Measurements from ENCODE around the gene GABRD.

GABRD gene

DNA sequence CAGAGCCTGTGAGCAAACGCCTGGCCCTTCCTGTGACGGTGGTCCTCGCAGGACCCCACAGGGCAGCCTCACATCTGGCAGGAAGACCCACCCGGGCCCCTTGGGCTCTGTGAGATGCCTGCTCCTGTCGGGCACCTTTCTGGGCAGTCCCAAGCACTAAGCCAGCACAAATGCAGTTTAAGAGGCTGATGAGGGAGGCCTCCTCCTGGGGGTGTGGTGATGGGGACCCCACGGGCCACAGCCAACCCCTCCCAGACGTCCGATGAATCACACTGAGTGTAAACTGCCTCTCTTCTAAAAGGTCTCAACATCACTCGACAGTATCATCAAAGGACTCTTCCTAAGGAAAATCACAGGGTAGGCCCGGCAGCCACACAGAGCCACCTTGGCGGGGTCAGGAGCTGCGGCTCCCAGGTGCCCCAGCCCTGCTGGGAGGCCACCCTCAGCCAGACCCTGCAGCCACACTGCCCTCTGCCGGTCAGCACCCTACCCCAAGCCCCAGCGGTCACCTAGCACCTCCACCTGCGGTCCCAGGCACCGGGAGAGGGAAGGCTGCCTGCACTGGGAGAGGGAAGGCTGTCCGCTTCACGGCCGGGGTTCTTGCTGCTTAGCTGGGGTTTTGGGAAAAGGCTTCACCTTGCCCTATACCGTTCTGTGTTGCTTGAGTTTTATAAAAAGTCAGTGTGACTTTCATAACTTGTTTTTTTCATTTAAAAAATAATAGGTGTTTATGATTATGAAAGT, 27.2 kb downstream of the GABRD start:
- H3K4me1 ChIP-seq (ENCODE audit: insufficient read depth, low read length) = peaks cover 3% of the 10 kb centered on the region; the same call in 1 of the 2 replicates
- no peaks in the 10 kb centered on the region for H3K36me3 ChIP-seq (ENCODE audit: insufficient read depth, low read length)
- H3K9ac ChIP-seq (ENCODE audit: low read depth, low read length) = no peak overlapping the region
- no peaks in the 10 kb centered on the region for H3K9me3 ChIP-seq (ENCODE audit: control insufficient read depth, insufficient read depth, low read length)

DNA sequence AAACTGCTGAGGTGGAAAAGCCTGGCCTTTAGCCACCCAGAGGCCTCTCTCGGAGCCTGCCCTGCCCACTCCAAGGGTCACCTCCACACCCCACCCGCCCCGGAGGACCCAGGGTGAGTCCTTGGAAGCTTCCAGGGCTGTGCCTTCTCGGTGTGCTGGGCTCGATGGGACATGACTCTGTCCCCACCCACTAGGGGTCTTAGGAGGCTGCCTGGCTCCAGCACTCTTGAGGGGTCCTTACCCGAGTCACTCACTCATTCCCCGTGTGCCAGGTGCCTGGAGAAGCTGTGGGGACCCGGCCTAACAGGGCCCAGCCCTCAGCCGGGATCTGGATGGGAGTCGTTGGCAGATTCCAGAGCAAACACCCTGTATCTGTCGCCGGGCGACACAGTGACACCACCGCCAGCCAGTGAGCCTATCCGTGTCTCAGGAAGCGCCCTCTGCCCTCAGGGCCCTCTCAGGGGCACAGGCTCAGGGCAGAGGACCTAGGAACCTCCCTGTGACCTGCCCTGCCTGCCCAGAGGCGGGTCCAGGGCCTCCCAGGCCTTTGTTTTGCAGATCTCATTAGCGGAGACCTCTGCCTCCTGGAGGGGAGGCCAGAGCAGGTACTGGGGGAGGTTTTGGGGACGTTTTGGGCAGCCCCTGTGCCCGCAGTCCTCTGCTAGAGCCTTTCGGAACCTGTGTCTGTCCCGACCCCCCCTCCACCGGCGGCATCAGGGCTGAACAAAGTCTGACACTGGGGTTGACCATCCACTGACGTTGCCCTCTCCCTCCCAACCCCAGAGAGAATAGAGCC, 28.0 kb downstream of the GABRD start:
- H3K4me1 ChIP-seq (ENCODE audit: insufficient read depth, low read length) = peaks cover 3% of the 10 kb centered on the region; the same call in 1 of the 2 replicates
- H3K36me3 ChIP-seq (ENCODE audit: insufficient read depth, low read length) = no peaks in the 10 kb centered on the region
- no peaks in the 10 kb centered on the region for H3K9me3 ChIP-seq (ENCODE audit: control insufficient read depth, insufficient read depth, low read length)
- peak overlapping the region; percentile 43; the same call in 1 of the 2 replicates for H3K9ac ChIP-seq (ENCODE audit: low read depth, low read length)

DNA sequence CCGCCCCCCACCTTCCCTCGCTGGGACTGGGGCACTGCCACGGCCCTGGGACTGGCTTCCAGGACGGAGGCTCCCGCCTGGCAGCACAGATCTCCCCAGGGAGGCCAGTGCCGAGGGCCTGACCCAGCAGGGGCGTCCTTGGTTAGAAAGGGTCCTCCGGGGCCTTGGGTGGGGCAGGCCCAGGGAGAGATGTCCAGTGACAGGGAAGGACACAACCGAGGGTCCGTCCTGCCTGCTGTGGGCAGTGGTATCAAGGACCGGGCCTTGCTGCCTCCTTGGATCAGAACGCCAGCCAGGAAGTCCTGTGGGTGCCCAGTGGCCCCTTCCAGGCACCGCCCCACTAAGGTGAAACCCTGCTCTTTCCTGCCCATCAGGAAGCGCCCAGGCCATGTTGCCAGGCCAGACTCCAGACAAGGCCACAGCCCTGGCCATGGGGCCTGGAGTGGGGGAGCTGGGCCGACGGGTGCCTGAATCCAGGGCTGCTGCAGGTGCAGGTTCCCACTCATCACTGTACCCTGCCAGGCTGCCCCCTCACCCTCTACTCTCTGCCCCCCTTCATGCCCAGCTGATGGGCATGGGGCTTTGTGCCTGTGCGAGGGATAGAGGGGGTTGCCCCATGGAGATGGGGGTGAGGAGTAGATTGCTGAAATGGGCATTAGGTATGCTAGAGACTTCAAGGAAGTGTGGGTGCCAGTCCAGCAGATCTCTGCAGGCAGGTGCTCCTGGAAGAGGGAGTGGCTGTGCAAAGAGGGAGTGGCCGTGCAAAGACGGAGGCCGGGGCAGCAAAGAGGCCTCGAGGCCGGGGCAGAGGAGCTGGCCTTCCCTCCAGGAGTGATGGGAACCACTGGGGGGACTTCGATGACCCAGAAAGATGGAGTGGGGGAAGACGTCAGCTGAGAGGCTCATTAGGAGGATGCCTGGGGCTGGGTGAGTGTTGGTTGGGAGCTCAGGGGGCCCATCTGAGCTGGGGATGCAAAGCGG, 28.9 kb downstream of the GABRD start:
- H3K4me1 ChIP-seq (ENCODE audit: insufficient read depth, low read length) = peaks cover 3% of the 10 kb centered on the region; the same call in 1 of the 2 replicates
- H3K9me3 ChIP-seq (ENCODE audit: control insufficient read depth, insufficient read depth, low read length) = no peaks in the 10 kb centered on the region
- H3K36me3 ChIP-seq (ENCODE audit: insufficient read depth, low read length) = no peaks in the 10 kb centered on the region
- no peak overlapping the region for H3K9ac ChIP-seq (ENCODE audit: low read depth, low read length)

DNA sequence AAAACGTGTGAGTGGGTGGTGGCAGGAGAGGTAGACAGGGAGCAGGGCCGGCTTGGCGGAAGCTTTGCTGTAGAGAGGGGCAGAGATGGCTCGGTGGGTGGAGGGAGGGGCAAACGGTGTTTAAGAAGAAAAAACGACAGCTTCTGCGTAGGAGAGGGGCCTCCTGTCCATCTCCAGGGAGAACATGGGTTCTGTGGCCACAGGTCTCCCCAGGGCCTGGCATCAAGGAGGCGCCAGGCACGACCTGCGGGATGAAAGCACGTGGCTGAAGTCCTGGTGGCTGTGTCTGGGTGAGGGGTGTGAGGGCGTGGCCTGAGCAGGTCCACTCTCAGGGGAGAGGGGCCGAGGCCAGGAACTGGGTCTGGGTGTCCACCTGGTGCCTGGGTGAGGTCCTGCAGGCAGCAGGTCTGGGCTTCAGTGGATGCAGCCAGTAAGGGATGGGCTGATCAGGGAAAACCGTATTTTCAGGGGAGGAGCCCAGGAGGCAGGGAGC, 30.1 kb downstream of the GABRD start:
- Histone ChIP-seq H3K4me1 (ENCODE audit: insufficient read depth, low read length) (peaks cover 3% of the 10 kb centered on the region; the same call in 1 of the 2 replicates), H3K36me3 (ENCODE audit: insufficient read depth, low read length) (no peaks in the 10 kb centered on the region)

DNA sequence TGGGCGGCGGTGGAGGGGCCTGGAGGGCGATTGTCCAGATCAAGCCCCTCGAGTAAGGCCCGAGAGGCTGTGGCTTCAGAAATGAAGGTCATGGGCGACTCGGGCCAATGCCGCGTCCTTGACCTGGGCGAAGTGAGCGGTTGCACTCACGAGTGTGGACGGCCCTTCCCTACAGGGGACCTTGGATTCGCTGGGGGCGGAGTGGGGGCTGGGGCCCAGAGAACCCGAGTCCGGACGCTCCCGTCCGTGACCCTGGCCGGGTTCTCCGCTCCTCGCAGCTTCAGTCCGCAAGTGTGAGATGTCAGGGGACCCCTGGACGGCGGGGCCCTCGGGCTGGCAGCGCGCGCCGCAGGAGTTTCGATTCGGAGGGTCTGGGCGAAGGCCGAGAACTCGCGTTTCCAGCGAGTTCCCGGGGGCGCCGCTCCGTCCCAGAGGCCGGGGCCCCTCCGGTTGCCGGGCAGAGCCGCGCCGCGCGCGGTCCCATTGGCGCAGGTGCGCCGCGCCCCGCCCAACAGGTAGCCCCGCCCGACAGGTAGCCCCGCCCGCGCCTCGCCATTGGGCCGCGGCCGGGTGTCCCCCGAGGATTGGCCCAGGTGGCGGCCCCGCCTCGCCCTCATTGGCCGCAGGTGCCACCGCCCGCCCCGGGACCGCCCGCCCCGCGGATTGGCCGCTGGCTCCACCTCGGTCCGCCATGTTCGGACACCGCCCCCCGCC, 30.7 kb downstream of the GABRD start, which contains the start of gene PRKCZ:
Gene PRKCZ, plus strand, starts transcription at position 694 of the 714 bp plus-strand sequence. CDS start 220 bp downstream, outside the sequence.
- Histone ChIP-seq H3K9ac (ENCODE audit: low read depth, low read length) (peak within 1 kb of the TSS; percentile 85), H3K36me3 (ENCODE audit: insufficient read depth, low read length) (no peaks in the 10 kb centered on the region), H3K9me3 (ENCODE audit: control insufficient read depth, insufficient read depth, low read length) (no peaks in the 10 kb centered on the region), H3K4me1 (ENCODE audit: insufficient read depth, low read length) (peaks cover 3% of the 10 kb centered on the region; the same call in 1 of the 2 replicates)

More for the DNA sequence above, 30.1 kb downstream of the GABRD start:
- Histone ChIP-seq H3K9ac (ENCODE audit: low read depth, low read length) (peak overlapping the region; percentile 83), H3K9me3 (ENCODE audit: control insufficient read depth, insufficient read depth, low read length) (no peaks in the 10 kb centered on the region)

DNA sequence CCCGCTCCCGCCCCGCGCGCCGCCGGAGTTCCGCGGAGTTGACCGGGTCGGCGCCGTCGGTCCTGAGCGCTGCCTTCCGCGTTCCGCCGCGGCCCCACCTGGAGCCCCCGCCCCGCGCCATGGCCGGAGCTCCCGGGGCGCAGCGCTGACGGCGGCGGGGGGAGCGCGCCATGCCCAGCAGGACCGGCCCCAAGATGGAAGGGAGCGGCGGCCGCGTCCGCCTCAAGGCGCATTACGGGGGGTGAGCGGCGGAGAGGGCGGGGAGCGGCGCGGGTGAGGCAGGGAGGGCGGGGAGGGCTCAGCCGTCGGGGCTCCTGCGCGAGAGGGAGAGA, 31.3 kb downstream of the GABRD start:
- Histone ChIP-seq H3K9me3 (ENCODE audit: control insufficient read depth, insufficient read depth, low read length) (no peaks in the 10 kb centered on the region), H3K9ac (ENCODE audit: low read depth, low read length) (peak overlapping the region; percentile 85), H3K4me1 (ENCODE audit: insufficient read depth, low read length) (peaks cover 3% of the 10 kb centered on the region; the same call in 1 of the 2 replicates), H3K36me3 (ENCODE audit: insufficient read depth, low read length) (no peaks in the 10 kb centered on the region)

DNA sequence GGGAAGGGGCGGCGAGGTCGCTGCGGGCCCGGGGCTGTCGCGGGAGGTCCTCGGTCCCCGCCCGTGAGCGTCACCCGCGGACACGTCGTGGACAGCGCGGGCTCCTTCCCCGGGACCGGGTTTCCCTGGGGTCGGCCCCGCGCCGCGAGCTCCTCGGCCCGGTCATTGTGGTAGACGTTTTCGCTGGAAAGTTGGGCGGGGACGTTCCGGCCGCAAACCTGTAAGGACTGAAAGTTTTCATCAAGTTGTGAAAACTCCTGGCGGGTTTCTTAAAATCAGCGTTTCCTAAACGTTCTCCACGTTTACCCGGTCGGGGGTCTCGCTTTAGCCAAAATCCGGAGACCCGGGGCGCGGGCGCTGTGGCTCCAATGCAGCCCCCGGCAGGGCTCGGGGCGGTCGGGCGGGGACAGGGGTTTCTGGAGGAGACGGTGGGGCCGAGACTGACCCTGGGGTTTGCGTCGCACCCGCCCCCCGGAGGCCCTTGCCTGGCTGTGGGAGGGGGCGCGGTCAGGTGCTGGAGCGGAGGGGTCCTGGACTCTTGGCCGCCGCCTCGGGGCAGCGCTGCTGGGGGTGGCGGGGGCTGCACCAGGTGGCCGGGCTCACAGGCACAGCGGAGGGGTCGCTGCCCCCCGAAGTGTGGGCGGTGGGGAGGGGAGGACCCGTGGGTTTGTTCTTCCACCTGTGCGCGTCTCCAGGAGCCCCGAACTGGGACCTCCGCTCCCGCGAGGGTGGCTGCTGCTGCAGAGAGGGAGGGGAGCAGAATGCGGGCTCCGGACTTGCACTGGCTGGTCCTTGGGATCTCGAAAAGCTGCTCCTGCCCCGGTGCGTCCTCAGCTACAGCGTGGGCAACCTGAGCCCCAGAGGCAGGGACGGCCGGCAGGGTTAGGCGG, 31.9 kb downstream of the GABRD start:
- Histone ChIP-seq H3K9me3 (ENCODE audit: control insufficient read depth, insufficient read depth, low read length) (no peaks in the 10 kb centered on the region), H3K4me1 (ENCODE audit: insufficient read depth, low read length) (peaks cover 3% of the 10 kb centered on the region; the same call in 1 of the 2 replicates), H3K9ac (ENCODE audit: low read depth, low read length) (peak overlapping the region; percentile 85), H3K36me3 (ENCODE audit: insufficient read depth, low read length) (no peaks in the 10 kb centered on the region)

DNA sequence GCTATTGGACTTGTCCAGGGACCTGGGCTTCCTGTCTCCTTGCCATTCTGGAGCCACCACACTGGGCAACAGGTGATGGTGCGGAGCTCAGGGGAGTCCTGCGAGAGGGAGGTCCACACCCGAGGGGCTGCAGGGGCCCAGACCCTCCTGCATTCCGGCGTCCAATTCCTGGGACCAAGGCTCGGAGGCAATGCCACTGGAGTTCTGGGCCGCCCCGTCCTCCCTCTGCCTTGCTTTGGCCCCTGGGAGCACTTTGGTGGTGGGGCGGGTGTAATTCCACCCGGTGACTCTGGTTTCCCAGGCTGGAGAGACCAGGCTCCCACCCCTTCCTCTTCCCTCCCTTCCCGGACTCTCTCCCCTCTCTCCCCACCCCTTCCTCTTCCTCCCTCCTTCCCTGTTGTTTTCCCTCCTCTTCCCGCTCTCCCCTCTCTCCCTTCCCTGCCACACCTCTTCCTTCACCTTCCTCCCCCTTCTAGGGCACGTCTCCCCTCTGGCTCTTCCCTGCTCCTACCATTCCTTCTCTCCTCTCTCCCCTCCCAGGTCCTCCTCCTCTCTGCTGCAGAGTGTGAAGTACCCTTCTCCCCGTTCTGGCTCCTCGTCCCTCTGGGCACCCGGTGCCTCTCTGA, 33.0 kb downstream of the GABRD start:
- Histone ChIP-seq H3K36me3 (ENCODE audit: insufficient read depth, low read length) (no peaks in the 10 kb centered on the region), H3K9me3 (ENCODE audit: control insufficient read depth, insufficient read depth, low read length) (no peaks in the 10 kb centered on the region), H3K9ac (ENCODE audit: low read depth, low read length) (no peak overlapping the region), H3K4me1 (ENCODE audit: insufficient read depth, low read length) (peaks cover 3% of the 10 kb centered on the region; the same call in 1 of the 2 replicates)

DNA sequence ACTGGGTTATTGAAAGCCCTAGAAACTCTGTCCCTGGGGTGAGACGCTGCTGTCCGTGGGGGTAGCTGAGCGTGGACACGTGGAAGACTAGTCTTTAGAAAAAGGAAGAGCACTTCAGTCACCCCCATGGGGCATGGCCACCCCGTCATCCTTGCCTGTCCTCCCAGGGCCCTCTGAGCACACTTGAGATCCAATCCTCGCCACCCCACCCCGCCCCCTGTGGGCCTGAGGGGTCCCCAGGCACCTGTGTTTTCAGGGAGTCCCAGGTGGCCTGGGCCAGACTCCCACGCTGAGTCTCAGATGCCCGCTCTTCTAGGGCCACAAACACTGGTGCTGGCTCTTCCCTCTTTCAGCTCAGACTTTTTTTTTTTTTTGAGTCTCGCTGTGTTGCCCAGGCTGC, 33.6 kb downstream of the GABRD start:
- H3K9me3 ChIP-seq (ENCODE audit: control insufficient read depth, insufficient read depth, low read length) = no peaks in the 10 kb centered on the region
- H3K36me3 ChIP-seq (ENCODE audit: insufficient read depth, low read length) = no peaks in the 10 kb centered on the region
- H3K9ac ChIP-seq (ENCODE audit: low read depth, low read length) = no peak overlapping the region
- peaks cover 3% of the 10 kb centered on the region; the same call in 1 of the 2 replicates for H3K4me1 ChIP-seq (ENCODE audit: insufficient read depth, low read length)

DNA sequence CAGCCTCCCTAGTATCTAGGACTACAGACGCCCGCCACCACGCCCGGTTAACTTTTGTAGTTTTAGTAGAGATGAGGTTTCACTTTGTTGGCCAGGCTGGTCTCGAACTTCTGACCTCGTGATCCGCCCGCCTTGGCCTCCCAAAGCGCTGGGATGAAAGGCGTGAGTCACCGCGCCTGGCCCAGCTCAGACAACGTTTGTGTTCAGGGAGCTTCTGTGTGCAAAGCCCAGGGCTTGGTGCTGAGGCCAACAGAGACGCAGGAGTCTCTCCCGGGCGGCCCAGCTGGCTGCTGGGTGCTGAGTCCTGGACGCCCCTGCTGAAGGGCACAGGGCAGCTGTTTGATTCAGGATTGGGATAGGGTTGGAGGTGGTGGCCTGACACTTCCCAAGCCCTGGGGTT, 34.1 kb downstream of the GABRD start:
- Histone ChIP-seq H3K36me3 (ENCODE audit: insufficient read depth, low read length) (no peaks in the 10 kb centered on the region), H3K4me1 (ENCODE audit: insufficient read depth, low read length) (peaks cover under 1% of the 10 kb centered on the region; the same call in 1 of the 2 replicates), H3K9ac (ENCODE audit: low read depth, low read length) (no peak overlapping the region), H3K9me3 (ENCODE audit: control insufficient read depth, insufficient read depth, low read length) (no peaks in the 10 kb centered on the region)

DNA sequence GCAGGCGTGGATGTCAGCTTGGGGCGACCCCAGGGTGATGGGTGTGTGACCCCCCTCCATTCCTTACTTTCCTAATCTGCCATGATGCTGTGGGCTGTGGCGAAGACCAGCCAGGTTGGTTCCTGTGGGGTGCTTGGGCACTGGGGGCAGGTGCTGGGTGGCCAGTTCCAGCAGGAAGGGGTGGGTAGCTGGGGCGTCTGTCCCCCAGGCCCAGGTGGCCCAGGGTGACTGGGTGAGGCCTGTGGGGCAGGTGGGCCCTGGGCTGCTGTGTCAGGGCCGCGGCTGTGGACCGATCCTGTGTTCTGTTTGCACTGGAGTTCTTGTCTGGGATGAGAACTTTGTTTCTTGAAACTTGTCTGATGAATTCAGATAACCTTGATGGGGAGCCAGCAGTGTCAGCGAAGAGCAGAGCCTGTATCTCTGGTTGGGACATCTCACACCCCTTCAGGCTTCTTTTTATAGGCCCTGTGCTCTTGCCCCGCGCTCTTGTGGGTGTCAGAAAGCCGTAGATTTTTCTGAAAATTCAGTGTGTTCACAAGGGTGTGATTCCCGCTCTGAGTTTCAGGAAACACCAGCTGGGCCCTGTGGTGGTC, 34.7 kb downstream of the GABRD start:
- Histone ChIP-seq H3K9ac (ENCODE audit: low read depth, low read length) (no peak overlapping the region), H3K4me1 (ENCODE audit: insufficient read depth, low read length) (no peaks in the 10 kb centered on the region; the same call in 1 of the 2 replicates), H3K36me3 (ENCODE audit: insufficient read depth, low read length) (0 out of 2 replicates have a peak, but pooled peaks cover 2% of the 10 kb centered on the region), H3K9me3 (ENCODE audit: control insufficient read depth, insufficient read depth, low read length) (no peaks in the 10 kb centered on the region)

DNA sequence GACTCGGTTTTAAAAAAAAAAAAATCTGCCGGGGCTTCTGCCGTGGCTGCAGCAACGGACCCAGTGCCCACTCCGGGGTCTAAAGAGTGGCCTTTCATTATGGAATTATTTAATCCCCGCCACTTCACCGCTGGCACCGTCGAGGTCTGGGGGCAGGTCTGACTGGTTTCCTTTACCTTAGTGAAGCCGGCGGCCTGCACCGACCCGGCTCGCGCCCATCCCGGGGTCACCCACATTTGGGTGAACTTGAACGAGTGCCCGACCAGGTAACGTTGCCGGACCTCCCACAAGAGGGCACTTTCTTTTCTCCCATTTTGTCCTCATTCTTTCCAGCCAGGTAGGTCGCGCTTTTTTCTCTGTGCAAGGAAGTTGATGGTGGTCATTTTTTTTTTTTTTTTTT, 35.4 kb downstream of the GABRD start:
- no peak overlapping the region for H3K9ac ChIP-seq (ENCODE audit: low read depth, low read length)
- H3K36me3 ChIP-seq (ENCODE audit: insufficient read depth, low read length) = 0 out of 2 replicates have a peak, but pooled peaks cover 5% of the 10 kb centered on the region
- H3K4me1 ChIP-seq (ENCODE audit: insufficient read depth, low read length) = no peaks in the 10 kb centered on the region
- no peaks in the 10 kb centered on the region for H3K9me3 ChIP-seq (ENCODE audit: control insufficient read depth, insufficient read depth, low read length)

Data from ES-I3 (cell line).